GM18511 (cell line): ENCODE data around the gene IFRD1.

ENCODE experiments used
- ATAC-seq: cut with Tn5 transposase; IDR thresholded peaks from one replicate; pipeline ENCODE4 v1.9.1; 2021; ENCODE audit warnings: mild to moderate bottlenecking, moderate library complexity; ENCODE audit not compliant: unreplicated experiment

IFRD1 gene

DNA sequence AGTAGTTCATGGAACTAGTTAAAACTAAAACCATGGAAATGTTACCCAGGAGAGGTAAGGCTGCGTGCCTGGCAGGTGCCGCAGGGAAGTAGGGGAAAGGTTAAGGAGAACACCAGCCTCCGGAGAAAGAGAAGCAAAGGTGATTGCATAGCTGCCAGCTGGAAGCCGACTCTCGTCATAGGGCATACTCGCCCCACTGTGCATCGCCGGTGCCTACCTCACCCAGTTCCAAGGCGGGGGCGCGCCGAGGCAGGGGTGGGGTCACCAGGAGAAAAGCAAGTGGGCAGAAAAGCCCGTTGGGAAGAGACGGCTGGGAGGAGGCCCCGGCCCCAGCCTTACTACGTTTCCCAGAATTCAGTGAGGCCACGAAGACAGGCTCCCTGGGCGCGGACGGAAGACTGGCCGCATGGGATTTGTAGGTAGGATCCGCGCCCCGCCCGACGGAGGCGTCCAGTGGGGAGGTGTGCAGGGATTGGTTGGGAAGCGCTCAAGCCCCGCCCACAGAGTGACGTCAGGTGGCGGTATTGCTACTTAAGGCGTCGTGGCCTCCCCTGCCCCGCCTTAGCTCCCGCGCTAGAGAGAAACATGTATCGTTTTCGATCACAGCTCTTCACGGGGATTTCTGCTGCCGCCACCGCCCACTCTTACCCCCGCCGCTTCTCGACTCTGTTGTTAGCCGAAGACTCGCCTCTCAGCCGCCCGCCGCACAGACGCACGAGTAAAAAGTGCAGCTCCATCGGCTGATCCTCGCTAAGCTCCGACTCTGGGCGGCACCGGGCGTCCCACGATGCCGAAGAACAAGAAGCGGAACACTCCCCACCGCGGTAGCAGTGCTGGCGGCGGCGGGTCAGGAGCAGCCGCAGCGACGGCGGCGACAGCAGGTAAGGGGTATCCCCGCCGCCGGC is at the start of gene IFRD1:
TSS of gene IFRD1 (plus strand) at position 559 of the 905 bp plus-strand sequence. CDS start at position 788, 229 bp downstream.
- ATAC-seq = peak; percentile 75

DNA sequence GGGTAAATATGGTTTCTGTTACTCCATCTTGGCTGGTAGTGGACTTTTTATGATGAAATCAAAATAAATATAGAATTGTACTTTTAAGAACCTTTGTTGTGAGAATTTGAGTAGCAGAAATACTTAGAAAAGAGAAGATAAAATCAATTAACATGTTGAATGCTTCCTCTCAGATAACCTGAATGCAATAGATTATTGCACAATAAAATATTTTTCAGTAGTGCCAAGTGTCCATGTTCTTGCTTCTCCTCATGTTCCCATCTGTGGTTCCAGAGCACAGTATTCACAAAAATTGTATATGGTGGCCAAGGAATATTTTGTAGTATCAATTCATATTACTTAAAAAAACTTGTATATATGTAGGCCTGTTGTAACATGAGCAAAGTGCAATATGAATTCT is 45.9 kb upstream of the IFRD1 start:
- ATAC-seq = no peak

GRCh38 chr7:112405286-112405685 is 45.0 kb upstream of the IFRD1 start:
- no peak for ATAC-seq

DNA sequence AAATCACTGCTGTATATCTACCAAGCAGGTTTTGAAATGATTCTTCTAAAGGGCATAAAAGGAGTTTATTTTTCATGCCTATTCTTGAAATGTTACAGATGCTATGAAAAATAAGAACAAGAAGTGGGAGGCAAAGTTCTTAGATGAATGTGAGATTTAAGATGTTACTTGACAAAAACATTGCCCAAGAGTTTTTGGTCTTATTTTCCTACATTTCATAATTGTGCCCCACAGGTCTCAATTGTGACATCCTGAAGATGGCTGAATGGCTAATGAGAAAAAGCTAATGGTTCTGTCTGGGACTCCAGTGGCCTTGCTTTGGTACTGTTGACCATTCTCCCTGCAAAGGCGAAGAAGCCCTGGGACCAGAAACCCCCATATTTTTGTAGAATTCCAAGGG is 43.0 kb upstream of the IFRD1 start:
- ATAC-seq = no peak

DNA sequence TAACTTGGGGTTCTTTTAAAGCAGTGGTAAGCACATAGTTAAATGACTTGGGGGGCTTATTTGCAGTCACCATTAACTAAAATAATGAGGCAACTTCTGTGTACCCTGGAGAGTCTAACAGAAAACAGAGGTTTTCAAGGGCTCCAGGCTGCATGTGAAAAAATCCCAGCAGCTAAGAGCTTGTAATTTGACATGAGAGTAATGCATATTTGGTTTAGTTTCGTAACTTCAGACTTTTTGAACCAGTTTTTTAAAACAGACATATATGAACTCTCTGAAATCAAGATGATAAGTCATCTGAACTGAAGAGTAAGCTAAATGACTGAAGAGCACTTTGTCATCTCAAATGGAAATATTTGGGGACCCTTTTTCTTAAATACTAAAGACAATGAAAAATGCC is 40.2 kb upstream of the IFRD1 start:
- no peak for ATAC-seq

DNA sequence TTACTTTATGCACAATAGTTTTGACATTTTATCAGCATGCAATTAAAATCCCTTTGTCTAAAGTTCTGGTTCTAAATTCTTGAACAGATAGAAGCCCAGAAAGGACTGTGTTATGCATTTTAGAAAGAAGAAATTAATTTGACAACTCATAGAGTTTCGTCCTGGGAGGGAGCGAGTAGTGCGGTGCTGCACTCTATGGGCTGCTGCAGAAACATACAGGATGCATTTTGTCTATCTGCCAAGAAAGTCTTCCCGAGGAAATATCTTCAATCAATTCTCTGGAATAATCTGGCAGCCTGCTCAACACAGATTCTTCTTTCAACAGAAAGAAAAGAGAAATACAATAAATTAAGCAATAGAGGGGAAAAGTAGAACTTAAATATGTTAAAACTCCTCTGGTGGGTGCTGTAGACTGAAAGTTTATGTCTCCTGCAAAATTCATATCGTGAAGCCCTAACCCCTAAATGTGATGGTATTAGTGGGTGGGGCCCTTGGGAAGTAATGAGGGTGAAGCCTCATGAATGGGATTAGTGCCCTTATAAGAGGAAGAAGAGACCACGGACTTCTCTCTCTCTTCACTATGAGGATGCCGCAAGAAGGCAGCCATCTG is 39.0 kb upstream of the IFRD1 start:
- no peak for ATAC-seq

DNA sequence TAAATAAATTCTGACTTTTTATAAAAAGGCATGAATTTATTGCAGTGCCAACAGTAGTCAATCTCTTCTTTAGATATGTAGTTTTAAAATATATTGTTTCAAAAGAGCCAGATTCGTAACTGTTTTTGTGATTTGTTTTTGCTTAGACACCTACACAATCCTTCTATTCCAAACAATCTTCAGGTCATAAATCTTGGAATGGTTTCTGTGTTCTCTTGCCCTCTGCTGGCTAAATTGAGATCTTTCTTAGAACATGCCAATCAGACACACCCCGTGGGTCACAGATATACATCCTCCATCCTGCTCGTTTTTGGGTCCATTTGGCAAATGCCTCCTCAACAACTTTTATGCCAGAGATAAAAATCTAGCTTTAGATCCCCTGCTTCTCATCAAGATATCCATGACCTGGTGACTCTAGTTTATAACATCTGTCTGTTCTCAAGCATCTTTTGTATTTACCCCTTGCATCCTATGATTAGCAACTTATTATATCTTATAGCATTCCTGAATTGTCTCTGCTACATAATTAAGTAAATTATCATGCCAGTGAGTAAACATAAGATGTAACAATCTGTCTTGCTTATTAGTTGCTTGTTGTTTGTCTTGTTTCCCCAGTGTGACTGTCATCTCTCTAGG is 35.3 kb upstream of the IFRD1 start:
- no peak for ATAC-seq

DNA sequence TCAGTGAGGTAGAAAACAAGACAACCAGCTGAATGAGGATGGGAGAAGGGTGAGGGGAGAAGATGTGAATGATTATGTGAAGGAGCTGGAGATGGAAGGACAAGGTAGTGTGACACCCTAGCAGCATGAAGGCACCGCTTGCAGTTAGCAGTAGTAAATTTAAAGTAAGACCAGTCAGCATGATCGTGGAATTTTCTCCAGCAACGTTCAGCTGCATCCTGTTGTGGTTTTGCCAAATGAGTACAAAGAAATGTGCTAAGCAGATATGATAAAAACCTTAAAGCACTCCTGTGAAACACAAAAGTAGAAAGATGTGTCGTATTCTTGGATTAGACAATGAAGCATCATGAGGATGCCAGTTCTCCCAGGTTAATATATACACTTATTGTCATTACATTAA is 34.1 kb upstream of the IFRD1 start:
- ATAC-seq = no peak

DNA sequence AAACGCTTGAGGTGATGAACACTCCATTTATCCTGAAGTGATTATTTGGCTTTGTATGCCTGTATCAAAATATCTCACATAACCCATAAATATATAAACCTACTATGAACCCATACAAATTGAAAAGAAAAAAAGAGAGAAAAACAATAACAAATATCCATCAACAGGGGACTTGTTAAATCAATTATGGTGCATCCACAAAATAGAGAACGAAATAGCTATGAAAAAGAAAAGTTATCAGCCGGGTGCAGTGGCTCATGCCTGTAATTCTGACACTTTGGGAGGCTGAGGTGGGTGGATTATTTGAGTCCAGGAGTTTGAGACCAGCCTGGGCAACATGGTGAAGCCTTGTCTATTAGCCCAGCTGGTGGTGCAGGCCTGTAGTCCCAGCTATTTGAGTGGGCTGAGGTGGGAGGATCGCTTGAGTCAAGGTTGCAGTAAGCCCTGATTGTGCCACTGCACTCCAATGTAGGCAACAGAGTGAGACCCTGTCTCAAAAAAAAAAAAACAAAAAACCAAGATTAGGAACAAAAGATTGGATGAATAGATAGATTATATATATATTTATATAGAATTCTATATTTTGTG is 30.6 kb upstream of the IFRD1 start:
- no peak for ATAC-seq

- ATAC-seq = no peak
Measured at GRCh38 chr7:112420236-112420861, 29.9 kb upstream of the IFRD1 start.

GRCh38 chr7:112421666-112422486 is 28.4 kb upstream of the IFRD1 start:
- ATAC-seq = peak; percentile 64

GRCh38 chr7:112422842-112423496 is 27.3 kb upstream of the IFRD1 start:
- ATAC-seq = peak; percentile 68

GRCh38 chr7:112423987-112424386 is 26.3 kb upstream of the IFRD1 start:
- no peak for ATAC-seq

- no peak for ATAC-seq
Measured at GRCh38 chr7:112427984-112428383, 22.3 kb upstream of the IFRD1 start.

- ATAC-seq = no peak
Measured at GRCh38 chr7:112428715-112429114, 21.5 kb upstream of the IFRD1 start.

- ATAC-seq = no peak
Measured at GRCh38 chr7:112430649-112431048, 19.6 kb upstream of the IFRD1 start.

DNA sequence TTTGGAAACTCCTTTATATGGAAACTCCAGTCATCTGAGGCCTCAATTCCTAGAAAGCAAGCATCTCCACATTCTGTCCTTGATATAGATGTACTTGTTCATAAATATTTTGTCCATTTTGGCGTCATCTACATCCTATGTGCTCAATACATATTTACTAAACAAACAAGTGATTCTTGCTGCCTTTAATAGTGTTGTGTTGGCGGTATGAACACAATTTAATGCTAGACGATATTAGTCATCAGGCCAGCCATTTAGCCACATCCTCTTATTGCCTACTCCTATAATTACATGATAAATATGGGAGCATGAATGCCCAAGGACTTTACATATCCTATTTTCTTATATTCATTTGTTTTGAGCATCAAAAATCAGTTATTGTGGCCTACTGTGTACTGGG is 18.5 kb upstream of the IFRD1 start:
- ATAC-seq = no peak

DNA sequence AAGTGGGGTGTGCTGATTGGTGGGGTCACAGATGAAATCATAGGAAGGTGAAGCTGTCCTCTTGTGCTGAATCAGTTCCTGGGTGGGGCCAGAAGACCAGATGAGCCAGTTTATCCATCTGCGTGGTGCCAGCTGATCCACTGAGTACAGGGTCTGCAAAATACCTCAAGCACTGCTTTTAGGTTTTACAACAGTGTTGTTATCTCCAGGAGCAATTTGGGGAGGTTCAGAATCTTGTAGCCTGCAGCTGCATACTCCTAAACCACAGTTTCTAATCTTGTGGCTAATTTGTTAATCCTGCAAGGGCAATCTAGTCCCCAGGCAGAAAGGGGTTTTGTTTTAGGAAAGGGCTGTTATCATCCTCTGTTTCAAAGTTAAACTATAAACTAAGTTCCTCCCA is 17.0 kb upstream of the IFRD1 start:
- no peak for ATAC-seq

GRCh38 chr7:112437072-112437471 is 13.2 kb upstream of the IFRD1 start:
- no peak for ATAC-seq

GRCh38 chr7:112439476-112439875 is 10.8 kb upstream of the IFRD1 start:
- no peak for ATAC-seq
